ENCODE measurements around the gene DNAJA4.
"Not testable (repeated sequence)": the region's sequence is repeated elsewhere in the genome, so short reads cannot be mapped to it uniquely, and the experiment has no call there.

DNAJA4 gene

GRCh38 chr15:78244101-78244500, 20.3 kb upstream of the DNAJA4 start:
- no peak for TF ChIP-seq CTCF (IDR thresholded peaks at IDR 0.05; ENCODE audit: extremely low read depth, missing control alignments)
- no peak for DNase-seq (ENCODE audit: low spot score)

DNA sequence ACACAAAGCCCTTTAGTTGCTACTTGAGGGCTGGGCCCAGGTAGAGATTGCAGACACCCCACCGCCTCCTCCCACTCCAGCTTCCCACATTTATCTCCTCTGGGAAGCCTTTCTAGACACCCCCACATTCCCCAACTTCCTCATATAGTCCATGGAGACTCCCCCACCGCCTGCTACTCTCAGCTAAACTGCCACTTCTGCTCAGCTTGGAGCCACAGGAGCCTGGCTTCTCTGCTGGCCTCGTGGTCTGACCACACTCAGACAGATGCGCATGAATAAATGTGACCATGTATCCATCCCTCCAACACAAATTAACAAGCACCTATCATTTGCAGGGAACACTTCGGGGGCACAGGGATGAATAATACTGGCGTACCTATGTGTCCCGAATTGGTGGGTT, 19.5 kb upstream of the DNAJA4 start:
- TF ChIP-seq CTCF (IDR thresholded peaks at IDR 0.05; ENCODE audit: extremely low read depth, missing control alignments): no peak
- DNase-seq (ENCODE audit: low spot score): no peak

DNA sequence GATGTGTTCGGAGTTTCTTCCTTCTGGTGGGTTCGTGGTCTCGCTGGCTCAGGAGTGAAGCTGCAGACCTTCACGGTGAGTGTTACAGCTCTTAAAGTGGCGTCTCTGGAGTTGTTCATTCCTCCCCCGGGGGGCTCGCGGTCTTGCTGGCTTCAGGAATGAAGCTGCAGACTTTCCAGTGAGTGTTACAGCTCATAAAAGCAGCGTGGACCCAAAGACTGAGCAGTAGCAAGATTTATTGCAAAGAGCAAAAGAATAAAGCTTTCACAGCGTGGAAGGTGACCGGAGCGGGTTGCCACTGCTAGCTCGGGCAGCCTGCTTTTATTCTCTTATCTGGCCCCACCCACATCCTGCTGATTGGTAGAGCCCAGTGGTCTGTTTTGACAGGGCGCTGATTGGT, 19.0 kb upstream of the DNAJA4 start:
- not testable (repeated sequence) for DNase-seq (ENCODE audit: low spot score)

- not testable (repeated sequence) for DNase-seq (ENCODE audit: low spot score)
Measured at GRCh38 chr15:78245976-78246620, 18.3 kb upstream of the DNAJA4 start.

DNA sequence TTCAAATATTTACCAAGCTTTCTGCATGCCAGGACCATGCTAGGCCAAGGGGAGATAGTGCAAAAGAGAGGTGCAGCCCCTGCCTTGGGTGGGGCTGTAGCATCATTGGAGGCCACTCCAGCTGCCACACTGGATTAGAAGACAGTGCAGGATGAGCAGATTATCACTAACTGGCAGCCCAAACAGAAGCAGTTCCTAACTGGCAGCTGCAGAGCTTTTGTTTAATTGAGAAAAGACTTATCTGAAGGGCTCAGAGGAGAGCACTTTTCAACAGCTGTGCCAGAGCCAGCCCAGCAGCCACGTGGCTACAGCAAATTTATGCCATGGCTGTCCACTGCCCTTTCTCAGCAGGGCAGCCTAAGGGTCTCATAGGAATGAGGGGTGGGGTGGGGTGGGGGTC, 16.5 kb upstream of the DNAJA4 start:
- DNase-seq (ENCODE audit: low spot score): no peak
- TF ChIP-seq CTCF (IDR thresholded peaks at IDR 0.05; ENCODE audit: extremely low read depth, missing control alignments): no peak

- no peak for TF ChIP-seq CTCF (IDR thresholded peaks at IDR 0.05; ENCODE audit: extremely low read depth, missing control alignments)
Measured at GRCh38 chr15:78249131-78249530, 15.2 kb upstream of the DNAJA4 start.

DNA sequence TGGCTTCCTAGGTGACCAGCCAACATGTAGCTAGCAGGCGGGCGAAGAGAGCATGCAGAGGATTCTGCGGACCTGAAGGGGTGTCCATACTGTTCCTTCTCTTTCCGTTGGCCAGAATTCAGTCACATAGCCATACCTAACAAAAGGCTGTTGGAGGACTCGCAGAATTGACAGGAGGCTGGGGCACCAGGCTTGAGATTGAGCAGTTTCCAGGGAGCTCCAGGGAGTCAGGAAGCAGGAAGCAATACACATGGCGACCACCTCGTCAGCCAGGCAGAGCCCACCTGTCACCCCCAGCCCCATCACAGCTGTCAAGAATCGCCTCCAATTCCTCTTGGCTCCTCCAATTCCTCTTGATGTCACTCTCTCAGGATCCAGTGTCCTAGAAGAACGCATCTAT, 13.2 kb upstream of the DNAJA4 start:
- DNase-seq (ENCODE audit: low spot score): no peak
- TF ChIP-seq CTCF (IDR thresholded peaks at IDR 0.05; ENCODE audit: extremely low read depth, missing control alignments): no peak

More at GRCh38 chr15:78249131-78249530, 15.2 kb upstream of the DNAJA4 start:
- no peak for DNase-seq (ENCODE audit: low spot score)

- no peak for TF ChIP-seq CTCF (IDR thresholded peaks at IDR 0.05; ENCODE audit: extremely low read depth, missing control alignments)
- DNase-seq (ENCODE audit: low spot score): no peak
Measured at GRCh38 chr15:78255421-78256043, 8.8 kb upstream of the DNAJA4 start.
